B cell (primary cell): Measurements from ENCODE around the gene XYLT1. TPM values are rescaled to one million over a fixed set of nuclear protein-coding genes. Genes with fewer than 3 reads are reported as not detected.

Source experiments
- ATAC-seq: fragments of 200-7000 bp; cut with Tn5 transposase; one replicate; pipeline ENCODE4 v1.10.0; 2021; ENCODE audit warnings: low read depth, mild to moderate bottlenecking, moderate number of reproducible peaks, moderate library complexity
- CTCF ChIA-PET: fragments of 350-600 bp; sonication (Branson Sonifier 250); formaldehyde crosslinking; loops from one replicate; lab custom pipeline; 2021; ENCODE audit warnings: antibody characterized with exemption, inconsistent platforms; lab: Charles Lee
- POLR2A ChIA-PET: fragments of 350-600 bp; sonication (Branson Sonifier 250); formaldehyde crosslinking; loops from one replicate; lab custom pipeline; 2021; ENCODE audit warnings: antibody characterized with exemption; lab: Charles Lee
- DNase-seq: peaks from one replicate; pipeline ENCODE4 v3.0.0; 2013
- H2AFZ ChIP-seq: 2 replicates; pipeline ENCODE4 v1.6.1; 2012; ENCODE audit warnings: mild to moderate bottlenecking, low read depth, low read length; ENCODE audit not compliant: insufficient read depth, poor library complexity, severe bottlenecking
- H3K27ac ChIP-seq, 2 donors: 1 replicate in 1 of 2; 2 replicates in 1 of 2; pipeline ENCODE4 v1.5.1; 2012 to 2013; ENCODE audit warnings: low read length in 2 of 2, mild to moderate bottlenecking in 2 of 2, moderate library complexity in 1 of 2
- H3K27me3 ChIP-seq, 4 experiments: fragments of 200-600 bp in 1 of 4; sonication (generic) in 1 of 4; replicated peaks in 1 of 4; 1 replicate in 2 of 4; 2 replicates in 2 of 4; pipeline versions ENCODE4 v1.6.1 to v1.7.0; 2013 to 2016; ENCODE audit warnings: low read length in 3 of 4, mild to moderate bottlenecking in 2 of 4, mixed read lengths in 1 of 4, moderate library complexity in 1 of 4; ENCODE audit not compliant: insufficient read depth in 4 of 4, control insufficient read depth in 3 of 4; ENCODE audit errors: control extremely low read depth in 1 of 4
- H3K36me3 ChIP-seq, 2 experiments: replicated peaks in 1 of 2; 1 replicate in 1 of 2; 2 replicates in 1 of 2; pipeline versions ENCODE4 v1.6.1 to v1.7.1; 2013; ENCODE audit warnings: low read length in 1 of 2; ENCODE audit not compliant: insufficient read depth in 2 of 2, control insufficient read depth in 1 of 2; ENCODE audit errors: control extremely low read depth in 1 of 2, extremely low read depth in 1 of 2
- H3K4me1 ChIP-seq, 2 donors: fragments of 200-600 bp in 1 of 2; sonication (generic) in 1 of 2; 1 replicate in 1 of 2; 2 replicates in 1 of 2; pipeline versions ENCODE4 v1.5.1 to v1.6.1; 2013 to 2017; ENCODE audit warnings: low read length in 2 of 2; ENCODE audit not compliant: control insufficient read depth in 2 of 2, insufficient read depth in 2 of 2
- H3K4me2 ChIP-seq: replicated peaks from 2 replicates; pipeline ENCODE3; 2012; ENCODE audit warnings: mild to moderate bottlenecking, low read depth, low read length; ENCODE audit not compliant: poor library complexity, severe bottlenecking
- H3K4me3 ChIP-seq, 5 experiments: fragments of 200-600 bp in 1 of 5; sonication (generic) in 1 of 5; 1 replicate in 3 of 5; 2 replicates in 2 of 5; pipeline versions ENCODE4 v1.5.1 to v1.7.0; 2011 to 2016; ENCODE audit warnings: low read length in 4 of 5, mild to moderate bottlenecking in 4 of 5, low read depth in 2 of 5, control low read depth in 1 of 5, moderate library complexity in 1 of 5; ENCODE audit not compliant: insufficient read depth in 1 of 5; ENCODE audit errors: control extremely low read depth in 1 of 5, extremely low read depth in 1 of 5
- H3K79me2 ChIP-seq: fragments of 200-600 bp; sonication (generic); one replicate; pipeline ENCODE4 v1.6.0; 2016; ENCODE audit warnings: low read length; ENCODE audit not compliant: control insufficient read depth, insufficient read depth
- H3K9ac ChIP-seq: fragments of 200-600 bp; sonication (generic); 2 replicates; pipeline ENCODE4 v1.6.1; 2017; ENCODE audit warnings: mild to moderate bottlenecking, low read length, moderate library complexity
- H3K9me3 ChIP-seq, 3 donors: one replicate each; pipeline versions ENCODE4 v1.6.1 to v1.7.1; 2013; ENCODE audit warnings: low read length in 2 of 3; ENCODE audit not compliant: control insufficient read depth in 2 of 3, insufficient read depth in 1 of 3; ENCODE audit errors: control extremely low read depth in 1 of 3
- H4K20me1 ChIP-seq: 2 replicates; pipeline ENCODE4 v1.6.0; 2012; ENCODE audit warnings: mild to moderate bottlenecking, low read length; ENCODE audit not compliant: insufficient read depth, control insufficient read depth, poor library complexity, severe bottlenecking
- H3K27ac Mint-ChIP-seq: one replicate; pipeline ENCODE4 v1.8.0; 2021; ENCODE audit warnings: mixed read lengths
- H3K27me3 Mint-ChIP-seq: one replicate; pipeline ENCODE4 v1.8.0; 2021; ENCODE audit warnings: mixed read lengths
- H3K4me1 Mint-ChIP-seq: one replicate; pipeline ENCODE4 v1.8.0; 2021; ENCODE audit warnings: mixed read lengths
- H3K4me3 Mint-ChIP-seq: one replicate; pipeline ENCODE4 v1.8.0; 2021; ENCODE audit warnings: mixed read lengths
- H3K9me3 Mint-ChIP-seq: one replicate; pipeline ENCODE4 v1.8.0; 2022; ENCODE audit warnings: mixed read lengths; ENCODE audit not compliant: insufficient read depth
- EZH2 ChIP-seq: IDR thresholded peaks from 2 replicates; pipeline ENCODE4 v1.6.1; 2012; ENCODE audit warnings: borderline replicate concordance, low read depth, mild to moderate bottlenecking, moderate library complexity, low read length; ENCODE audit not compliant: insufficient read depth, poor library complexity, severe bottlenecking
- WGBS: methylation state at CpG from one replicate; pipeline ENCODE4 v1.1.5; 2013; ENCODE audit warnings: missing lambda C conversion rate; ENCODE audit not compliant: insufficient coverage; 5-methylcytosine and 5-hydroxymethylcytosine counted together
- intact Hi-C: fragments of 100-400 bp; cut with micrococcal nuclease; formaldehyde crosslinking; loops from one replicate; pipeline ENCODE4 v1.10.0; 2022
- polyA plus RNA-seq: library from polyadenylated mRNA; depleted of rRNA; stranded (reverse); fragments of >200 nt; gene quantifications from 2 replicates; pipeline ENCODE4 v1.2.3, GENCODE V29; 2012
- total RNA-seq, 2 donors: library from RNA; stranded (reverse); fragments of 120-200 nt in 1 of 2; gene quantifications; 1 replicate in 1 of 2; 2 replicates in 1 of 2; pipeline versions ENCODE4 v1.2.3 to v1.2.4, GENCODE V29; 2013 to 2022
- TF ChIP-seq, protein P1 (sequence below): fragments of 200-600 bp; IDR thresholded peaks from one replicate; pipeline ENCODE4 v1.8.0; 2022; ENCODE audit warnings: antibody characterized with exemption, mild to moderate bottlenecking

XYLT1 gene
- total and polyA plus RNA-seq, 2 donors (not counting 1 experiment from before 2014, with no cell fraction given), result 8.7 to 59.6 TPM

DNA sequence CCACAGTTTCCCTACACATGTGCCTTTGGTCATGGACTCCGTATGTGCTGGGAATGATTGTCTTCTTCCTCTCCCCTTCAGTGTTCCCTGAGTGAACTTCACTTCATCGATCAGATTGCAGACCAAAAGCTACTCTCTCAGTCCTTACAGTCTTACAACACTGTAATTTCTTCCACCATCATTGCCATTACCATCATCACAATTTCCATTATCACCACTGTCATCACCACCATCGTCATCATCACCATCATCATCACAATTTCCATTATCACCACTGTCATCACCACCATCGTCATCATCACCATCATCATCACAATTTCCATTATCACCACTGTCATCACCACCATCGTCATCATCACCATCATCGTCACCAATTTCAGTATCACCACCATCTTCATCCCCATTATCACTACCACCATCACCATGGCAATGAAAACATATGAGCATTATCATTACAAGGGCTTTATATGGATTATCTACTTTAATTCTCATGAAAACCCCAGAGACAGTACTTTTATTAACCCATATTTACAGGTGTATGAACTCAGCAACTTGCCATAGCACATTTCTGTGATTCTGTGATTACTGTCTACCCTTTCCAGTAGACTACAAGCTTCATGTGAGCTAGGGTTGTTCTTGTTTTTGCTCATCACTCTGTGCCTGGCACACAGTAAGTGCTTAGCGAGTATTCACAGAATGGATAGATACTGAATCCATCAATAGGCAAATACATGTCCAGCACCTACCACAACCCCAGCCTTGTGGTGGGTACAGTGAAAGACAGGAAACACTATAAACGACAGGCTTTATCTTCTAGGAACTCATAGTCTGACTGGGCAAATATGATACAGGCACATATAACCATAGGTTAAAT is 327.0 kb downstream of the XYLT1 start:
- ATAC-seq (no peak), DNase-seq (no peak)
- intact Hi-C loops, result no loop called here
- peaks cover 14% of the 10 kb centered on the region for H3K79me2 ChIP-seq
- CTCF ChIA-PET, result interaction anchor here (0.6 kb wide), 1 partner anchor 22 kb away, joined by 4 read pairs; no protein-coding TSS in a partner anchor
- no peak overlapping the region for H3K4me3 ChIP-seq
- TF ChIP-seq, protein P1, sequence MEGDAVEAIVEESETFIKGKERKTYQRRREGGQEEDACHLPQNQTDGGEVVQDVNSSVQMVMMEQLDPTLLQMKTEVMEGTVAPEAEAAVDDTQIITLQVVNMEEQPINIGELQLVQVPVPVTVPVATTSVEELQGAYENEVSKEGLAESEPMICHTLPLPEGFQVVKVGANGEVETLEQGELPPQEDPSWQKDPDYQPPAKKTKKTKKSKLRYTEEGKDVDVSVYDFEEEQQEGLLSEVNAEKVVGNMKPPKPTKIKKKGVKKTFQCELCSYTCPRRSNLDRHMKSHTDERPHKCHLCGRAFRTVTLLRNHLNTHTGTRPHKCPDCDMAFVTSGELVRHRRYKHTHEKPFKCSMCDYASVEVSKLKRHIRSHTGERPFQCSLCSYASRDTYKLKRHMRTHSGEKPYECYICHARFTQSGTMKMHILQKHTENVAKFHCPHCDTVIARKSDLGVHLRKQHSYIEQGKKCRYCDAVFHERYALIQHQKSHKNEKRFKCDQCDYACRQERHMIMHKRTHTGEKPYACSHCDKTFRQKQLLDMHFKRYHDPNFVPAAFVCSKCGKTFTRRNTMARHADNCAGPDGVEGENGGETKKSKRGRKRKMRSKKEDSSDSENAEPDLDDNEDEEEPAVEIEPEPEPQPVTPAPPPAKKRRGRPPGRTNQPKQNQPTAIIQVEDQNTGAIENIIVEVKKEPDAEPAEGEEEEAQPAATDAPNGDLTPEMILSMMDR, result no peak
- no peak for TF ChIP-seq EZH2
- H3K4me1 Mint-ChIP-seq, result no peaks in the 10 kb centered on the region
- WGBS, result 87% methylated on average over 5 of the region's 8 CpGs
- peaks cover 0 to 35% of the 10 kb centered on the region in 2 experiments for H3K36me3 ChIP-seq
- no peaks in the 10 kb centered on the region for H3K4me1 ChIP-seq
- H3K9me3 ChIP-seq, result no peaks in the 10 kb centered on the region
- no peak overlapping the region for H3K4me3 Mint-ChIP-seq
- H3K9me3 Mint-ChIP-seq, result no peaks in the 10 kb centered on the region
- H3K27me3 ChIP-seq, result no peaks in the 10 kb centered on the region
- no peak overlapping the region for H3K27ac ChIP-seq
- POLR2A ChIA-PET, result no interaction called here
- peaks cover 6% of the 10 kb centered on the region for H4K20me1 ChIP-seq
- no peak overlapping the region for H2AFZ ChIP-seq
- H3K9ac ChIP-seq, result no peak overlapping the region
- H3K4me2 ChIP-seq, result no peak overlapping the region
- H3K27me3 Mint-ChIP-seq, result no peaks in the 10 kb centered on the region
- H3K27ac Mint-ChIP-seq, result no peak overlapping the region

DNA sequence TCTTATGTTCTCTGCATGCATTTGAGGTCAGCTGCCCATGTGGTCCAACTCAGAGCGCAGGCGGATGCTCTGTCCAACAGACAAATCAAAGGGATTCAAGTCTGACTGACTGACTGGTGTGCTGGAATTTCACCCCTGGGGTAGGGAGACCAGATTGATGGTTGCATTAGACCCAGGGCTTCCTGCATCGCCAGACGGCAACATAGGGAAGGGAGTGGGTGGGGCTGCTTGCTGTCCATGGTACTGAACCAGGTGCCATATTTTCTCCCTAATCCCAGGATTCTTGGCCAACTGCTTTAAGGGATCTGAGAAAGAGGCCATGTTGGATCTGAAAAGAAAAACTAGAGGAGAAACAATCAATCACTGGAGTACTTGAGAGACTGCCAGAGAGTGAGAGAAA is 332.0 kb downstream of the XYLT1 start:
- no peaks in the 10 kb centered on the region for H3K9me3 ChIP-seq
- intact Hi-C loops, result no loop called here
- Mint-ChIP-seq H3K4me1 (peaks cover 13% of the 10 kb centered on the region), H3K4me3 (no peak overlapping the region), H3K27ac (no peak overlapping the region), H3K27me3 (no peaks in the 10 kb centered on the region), H3K9me3 (no peaks in the 10 kb centered on the region)
- no peaks in the 10 kb centered on the region for H3K79me2 ChIP-seq
- peaks cover 6% of the 10 kb centered on the region for H4K20me1 ChIP-seq
- 92% methylated on average over 2 of the region's 4 CpGs for WGBS
- TF ChIP-seq EZH2, result no peak
- TF ChIP-seq, protein P1, result no peak
- no peak for ATAC-seq
- no peaks in the 10 kb centered on the region for H3K27me3 ChIP-seq
- no peak overlapping the region for H3K4me3 ChIP-seq
- no peak overlapping the region for H3K9ac ChIP-seq
- DNase-seq, result no peak
- peaks cover 0 to 5% of the 10 kb centered on the region in 2 donors for H3K4me1 ChIP-seq
- H3K27ac ChIP-seq, result no peak overlapping the region
- H3K36me3 ChIP-seq, result peaks cover 3 to 72% of the 10 kb centered on the region in 2 experiments
- POLR2A ChIA-PET, result no interaction called here
- CTCF ChIA-PET, result interaction anchor here (0.9 kb wide), 1 partner anchor 57 kb away, joined by 3 read pairs; no protein-coding TSS in a partner anchor
- H3K4me2 ChIP-seq, result no peak overlapping the region
- H2AFZ ChIP-seq, result no peak overlapping the region
